ENCODE data around the gene MAT2A.
A peak's percentile ranks its signal among the peaks of the same experiment; 100 is the strongest.

DNA sequence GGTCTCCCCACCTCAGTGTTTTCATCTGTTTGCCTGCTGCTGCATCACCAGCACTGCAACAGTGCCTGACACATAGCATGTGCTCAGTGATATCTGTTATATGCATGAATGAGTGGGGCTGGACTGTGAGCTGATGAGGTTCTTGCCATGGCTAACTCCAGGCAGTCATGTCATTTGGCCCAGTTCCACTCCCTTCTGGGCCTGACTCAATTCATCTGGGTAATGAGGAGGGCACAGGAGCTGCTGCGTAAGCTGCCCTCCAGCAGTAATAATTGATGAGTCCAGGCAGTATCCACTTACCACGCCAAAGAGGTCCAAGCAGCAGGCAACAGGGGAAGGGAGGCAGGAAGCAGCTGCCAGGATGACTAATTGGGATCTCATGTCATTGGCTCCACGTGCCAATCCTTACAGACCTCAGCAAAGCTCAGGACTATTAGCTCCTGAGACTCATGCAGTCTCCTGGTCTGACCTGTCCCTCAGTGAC is 34.1 kb upstream of the MAT2A start:
- peak in 1 of 2 donors; percentile 49 for TF ChIP-seq POLR2AphosphoS5 (IDR thresholded peaks at IDR 0.05)
- TF ChIP-seq, protein P1, sequence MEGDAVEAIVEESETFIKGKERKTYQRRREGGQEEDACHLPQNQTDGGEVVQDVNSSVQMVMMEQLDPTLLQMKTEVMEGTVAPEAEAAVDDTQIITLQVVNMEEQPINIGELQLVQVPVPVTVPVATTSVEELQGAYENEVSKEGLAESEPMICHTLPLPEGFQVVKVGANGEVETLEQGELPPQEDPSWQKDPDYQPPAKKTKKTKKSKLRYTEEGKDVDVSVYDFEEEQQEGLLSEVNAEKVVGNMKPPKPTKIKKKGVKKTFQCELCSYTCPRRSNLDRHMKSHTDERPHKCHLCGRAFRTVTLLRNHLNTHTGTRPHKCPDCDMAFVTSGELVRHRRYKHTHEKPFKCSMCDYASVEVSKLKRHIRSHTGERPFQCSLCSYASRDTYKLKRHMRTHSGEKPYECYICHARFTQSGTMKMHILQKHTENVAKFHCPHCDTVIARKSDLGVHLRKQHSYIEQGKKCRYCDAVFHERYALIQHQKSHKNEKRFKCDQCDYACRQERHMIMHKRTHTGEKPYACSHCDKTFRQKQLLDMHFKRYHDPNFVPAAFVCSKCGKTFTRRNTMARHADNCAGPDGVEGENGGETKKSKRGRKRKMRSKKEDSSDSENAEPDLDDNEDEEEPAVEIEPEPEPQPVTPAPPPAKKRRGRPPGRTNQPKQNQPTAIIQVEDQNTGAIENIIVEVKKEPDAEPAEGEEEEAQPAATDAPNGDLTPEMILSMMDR (IDR thresholded peaks at IDR 0.05), result no peak

Measured in upper lobe of left lung (tissue), 4 donors.